IMR-90 (cell line): ENCODE data around the gene TGFBRAP1. TPM values are rescaled to one million over a fixed set of nuclear protein-coding genes. Genes with fewer than 3 reads are reported as not detected.

Experiments
- ATAC-seq: fragments of 200-7000 bp; cut with Tn5 transposase; 2 replicates; pipeline ENCODE4 v1.9.1; 2020; ENCODE audit warnings: low read depth, mild to moderate bottlenecking, moderate library complexity
- BruUV-seq: library from RNA; stranded (reverse); fragments of 400-500 nt; replicated peaks from 2 replicates; lab custom pipeline; 2021; lab: Mats Ljungman, UMichigan
- CTCF ChIA-PET: fragments of 300-600 bp; formaldehyde crosslinking; extraction: SDS; loops from one replicate; lab custom pipeline; 2021; ENCODE audit warnings: antibody characterized with exemption; lab: Yijun Ruan, JAX
- POLR2A ChIA-PET: fragments of 300-600 bp; sonication (Branson Sonifier 250); formaldehyde crosslinking; loops from one replicate; lab custom pipeline; 2022; ENCODE audit warnings: antibody characterized with exemption; ENCODE audit not compliant: unreplicated experiment; lab: Charles Lee
- DNase-seq: peaks from one replicate; pipeline ENCODE4 v3.0.0; 2013
- H2AFZ ChIP-seq: replicated peaks from 2 replicates; pipeline ENCODE3; 2013; ENCODE audit warnings: low read length, mild to moderate bottlenecking; ENCODE audit not compliant: poor library complexity
- H2AK5ac ChIP-seq: 2 replicates; pipeline ENCODE4 v1.6.1; 2013; ENCODE audit warnings: low read depth, low read length, inconsistent platforms
- H2AK9ac ChIP-seq: replicated peaks from 2 replicates; pipeline ENCODE3; 2013; ENCODE audit warnings: mild to moderate bottlenecking, low read depth, low read length, moderate library complexity; ENCODE audit not compliant: poor library complexity
- H2BK120ac ChIP-seq: 2 replicates; pipeline ENCODE4 v1.6.1; 2013; ENCODE audit warnings: low read depth, low read length, inconsistent platforms
- H2BK15ac ChIP-seq: 3 replicates; pipeline ENCODE4 v1.6.1; 2013; ENCODE audit warnings: low read depth, low read length, inconsistent platforms
- H2BK20ac ChIP-seq: 2 replicates; pipeline ENCODE4 v1.6.1; 2013; ENCODE audit warnings: low read depth, mild to moderate bottlenecking, inconsistent platforms, low read length, moderate library complexity
- H2BK5ac ChIP-seq: 2 replicates; pipeline ENCODE4 v1.6.1; 2013; ENCODE audit warnings: mild to moderate bottlenecking, low read depth, low read length, inconsistent platforms; ENCODE audit not compliant: poor library complexity, severe bottlenecking
- H3K14ac ChIP-seq: replicated peaks from 2 replicates; pipeline ENCODE4 v1.6.1; 2013; ENCODE audit warnings: low read depth, low read length, inconsistent platforms
- H3K18ac ChIP-seq: 2 replicates; pipeline ENCODE4 v1.6.1; 2013; ENCODE audit warnings: low read depth, low read length, control low read depth
- H3K23ac ChIP-seq: 2 replicates; pipeline ENCODE4 v1.6.1; 2013; ENCODE audit warnings: low read depth, low read length, inconsistent platforms
- H3K27ac ChIP-seq: 2 replicates; pipeline ENCODE4 v1.5.1; 2013; ENCODE audit warnings: mild to moderate bottlenecking, control low read depth, low read length; ENCODE audit not compliant: insufficient read depth
- H3K27me3 ChIP-seq: 2 replicates; pipeline ENCODE4 v1.6.1; 2013; ENCODE audit warnings: low read length; ENCODE audit not compliant: control insufficient read depth, insufficient read depth
- H3K36me3 ChIP-seq: 2 replicates; pipeline ENCODE4 v1.6.1; 2013; ENCODE audit warnings: low read length, mixed read lengths; ENCODE audit not compliant: control insufficient read depth, insufficient read depth
- H3K4ac ChIP-seq: 2 replicates; pipeline ENCODE4 v1.6.1; 2013; ENCODE audit warnings: low read depth, low read length, inconsistent platforms
- H3K4me1 ChIP-seq: 2 replicates; pipeline ENCODE4 v1.6.1; 2013; ENCODE audit warnings: low read length, mixed read lengths; ENCODE audit not compliant: control insufficient read depth, insufficient read depth
- H3K4me2 ChIP-seq: 2 replicates; pipeline ENCODE4 v1.6.1; 2013; ENCODE audit warnings: low read depth, mild to moderate bottlenecking, control low read depth, low read length, moderate library complexity
- H3K4me3 ChIP-seq: 2 replicates; pipeline ENCODE4 v1.5.1; 2013; ENCODE audit warnings: low read depth, mild to moderate bottlenecking, control low read depth, low read length, moderate library complexity; ENCODE audit not compliant: insufficient read depth
- H3K56ac ChIP-seq: 2 replicates; pipeline ENCODE4 v1.6.1; 2013; ENCODE audit warnings: low read length, inconsistent platforms; ENCODE audit not compliant: insufficient read depth; ENCODE audit errors: extremely low read depth
- H3K79me1 ChIP-seq, 2 experiments: 2 replicates each; pipeline ENCODE4 v1.6.1; 2013; ENCODE audit warnings: low read length in 2 of 2, inconsistent platforms in 1 of 2, low read depth in 1 of 2
- H3K9ac ChIP-seq: 2 replicates; pipeline ENCODE4 v1.6.1; 2013; ENCODE audit warnings: low read depth, low read length, control low read depth
- H3K9me1 ChIP-seq: 2 replicates; pipeline ENCODE4 v1.6.1; 2013; ENCODE audit warnings: low read length, inconsistent platforms; ENCODE audit not compliant: insufficient read depth
- H3K9me3 ChIP-seq: 2 replicates; pipeline ENCODE4 v1.6.1; 2013; ENCODE audit warnings: low read length; ENCODE audit not compliant: control insufficient read depth, insufficient read depth
- H4K20me1 ChIP-seq: 2 replicates; pipeline ENCODE4 v1.6.1; 2013; ENCODE audit warnings: low read length, inconsistent platforms; ENCODE audit not compliant: insufficient read depth
- H4K5ac ChIP-seq: 2 replicates; pipeline ENCODE4 v1.6.1; 2013; ENCODE audit warnings: mild to moderate bottlenecking, low read depth, low read length, control low read depth
- H4K8ac ChIP-seq, 2 experiments: 2 replicates each; pipeline ENCODE4 v1.6.1; 2013; ENCODE audit warnings: low read depth in 2 of 2, low read length in 2 of 2, control low read depth in 1 of 2, inconsistent platforms in 1 of 2
- H4K91ac ChIP-seq: 2 replicates; pipeline ENCODE4 v1.6.1; 2013; ENCODE audit warnings: low read depth, low read length, inconsistent platforms; ENCODE audit not compliant: insufficient read depth
- BHLHE40 ChIP-seq: fragments of 150-350 bp; IDR thresholded peaks from 2 replicates; pipeline ENCODE4 v1.6.1; 2016; ENCODE audit warnings: mild to moderate bottlenecking, low read depth, low read length
- CEBPB ChIP-seq: IDR thresholded peaks from 2 replicates; pipeline ENCODE4 v1.6.1; 2012; ENCODE audit warnings: low read depth, low read length, improper control_type of control experiment
- CHD1 ChIP-seq: IDR thresholded peaks from 2 replicates; pipeline ENCODE4 v1.6.1; 2012; ENCODE audit warnings: low read depth, low read length, improper control_type of control experiment
- ELK1 ChIP-seq: fragments of 150-350 bp; IDR thresholded peaks from 2 replicates; pipeline ENCODE4 v1.6.1; 2016; ENCODE audit warnings: low read depth, mild to moderate bottlenecking, low read length, moderate library complexity, borderline replicate concordance
- FOS ChIP-seq: fragments of 150-350 bp; IDR thresholded peaks from 2 replicates; pipeline ENCODE4 v1.6.1; 2016; ENCODE audit warnings: low read depth, low read length
- MAFK ChIP-seq: IDR thresholded peaks from 2 replicates; pipeline ENCODE4 v1.6.1; 2012; ENCODE audit warnings: low read depth, low read length, improper control_type of control experiment
- MAZ ChIP-seq: IDR thresholded peaks from 2 replicates; pipeline ENCODE4 v1.6.1; 2012; ENCODE audit warnings: low read depth, mild to moderate bottlenecking, low read length, improper control_type of control experiment, moderate library complexity, borderline replicate concordance
- MXI1 ChIP-seq: IDR thresholded peaks from 2 replicates; pipeline ENCODE4 v1.6.1; 2012; ENCODE audit warnings: low read depth, mild to moderate bottlenecking, low read length, moderate library complexity, borderline replicate concordance
- NFE2L2 ChIP-seq: fragments of 150-350 bp; IDR thresholded peaks from 2 replicates; pipeline ENCODE4 v1.6.1; 2016; ENCODE audit warnings: low read depth, mild to moderate bottlenecking, low read length
- POLR2A ChIP-seq: IDR thresholded peaks from 2 replicates; pipeline ENCODE4 v1.6.1; 2012; ENCODE audit warnings: mild to moderate bottlenecking, low read depth, low read length
- RAD21 ChIP-seq: IDR thresholded peaks from 2 replicates; pipeline ENCODE4 v1.6.1; 2012; ENCODE audit warnings: low read length, improper control_type of control experiment
- RCOR1 ChIP-seq: IDR thresholded peaks from 2 replicates; pipeline ENCODE4 v1.6.1; 2012; ENCODE audit warnings: mild to moderate bottlenecking, low read length, improper control_type of control experiment; ENCODE audit not compliant: insufficient replicate concordance
- RFX5 ChIP-seq: IDR thresholded peaks from 2 replicates; pipeline ENCODE4 v1.8.0; 2012; ENCODE audit warnings: low read depth, mild to moderate bottlenecking, low read length, moderate library complexity
- SMC3 ChIP-seq: fragments of 150-350 bp; IDR thresholded peaks from 2 replicates; pipeline ENCODE4 v1.6.1; 2016; ENCODE audit warnings: low read depth, mild to moderate bottlenecking, antibody characterized with exemption, low read length, moderate library complexity
- WGBS, 2 experiments: methylation state at CpG; one replicate each; pipeline versions ENCODE4 v1.1.5 to v1.1.7; 2013; ENCODE audit warnings: missing lambda C conversion rate in 2 of 2; ENCODE audit not compliant: insufficient read length in 1 of 2; ENCODE audit errors: extremely low coverage in 2 of 2; 5-methylcytosine and 5-hydroxymethylcytosine counted together
- dilution Hi-C: fragments of 300-500 bp; cut with HindIII; formaldehyde crosslinking; loops from one replicate; pipeline ENCODE4 v1.14.3; 2018; ENCODE audit warnings: low sequenced_read_pairs; ENCODE audit not compliant: unreplicated experiment
- in situ Hi-C: fragments of 300-500 bp; cut with MboI; formaldehyde crosslinking; loops from 3 replicates; pipeline ENCODE4 v1.14.3; 2019; ENCODE audit warnings: low sequenced_read_pairs, inconsistent platforms, mixed read lengths
- intact Hi-C: fragments of 100-400 bp; cut with micrococcal nuclease; formaldehyde crosslinking; loops from 2 replicates; pipeline ENCODE4 v1.10.0; 2022
- polyA plus RNA-seq, 3 experiments: library from polyadenylated mRNA; depleted of rRNA; stranded (reverse); fragments of >200 nt; gene quantifications; 2 replicates each; pipeline ENCODE4 v1.2.3, GENCODE V29; 2012; ENCODE audit warnings: low replicate concordance in 1 of 3
- total RNA-seq: library from RNA; depleted of rRNA; stranded (reverse); fragments of >200 nt; gene quantifications from 2 replicates; pipeline ENCODE4 v1.2.3, GENCODE V29; 2012
- TF ChIP-seq, protein P1 (sequence below): fragments of 150-350 bp; IDR thresholded peaks from 2 replicates; pipeline ENCODE4 v1.6.1; 2017; ENCODE audit warnings: mild to moderate bottlenecking, antibody characterized with exemption, low read length, low read depth
- TF ChIP-seq, protein P2 (sequence below): conservative IDR thresholded peaks from 2 replicates; pipeline ENCODE4 v1.5.1; 2012; ENCODE audit warnings: mild to moderate bottlenecking, low read depth, low read length, improper control_type of control experiment

The TGFBRAP1 gene
- total and polyA plus RNA-seq, 2 of the 4 experiments (the other 2 are of a cell fraction) = 7.2 to 10.4 TPM

GRCh38 chr2:105279126-105279525, 50.4 kb downstream of the TGFBRAP1 start:
- Histone ChIP-seq H3K27ac (no peak overlapping the region), H2AFZ (no peak overlapping the region), H2BK15ac (no peak overlapping the region), H2BK5ac (no peak overlapping the region), H4K8ac (no peak overlapping the region), H4K5ac (no peak overlapping the region), H2AK9ac (no peak overlapping the region), H3K4me1 (no peaks in the 10 kb centered on the region), H3K27me3 (no peaks in the 10 kb centered on the region), H3K9ac (no peak overlapping the region), H3K4me3 (no peak overlapping the region), H3K4ac (no peak overlapping the region), H2BK20ac (no peak overlapping the region), H3K18ac (no peak overlapping the region), H2BK120ac (no peak overlapping the region), H4K91ac (no peak overlapping the region), H3K36me3 (peaks cover 41% of the 10 kb centered on the region), H4K20me1 (no peaks in the 10 kb centered on the region; the same call in 1 of the 2 replicates), H3K79me1 (peaks cover 0 to 3% of the 10 kb centered on the region in 2 experiments; a peak in 2 of 4 replicates), H3K9me3 (no peaks in the 10 kb centered on the region), H3K56ac (no peak overlapping the region), H2AK5ac (no peak overlapping the region), H3K9me1 (peaks cover 8% of the 10 kb centered on the region; the same call in 1 of the 2 replicates), H3K14ac (no peak overlapping the region), H3K23ac (no peak overlapping the region), H3K4me2 (no peak overlapping the region)
- DNase-seq (no peak), ATAC-seq (no peak)
- CTCF ChIA-PET = interaction anchor here (0.7 kb wide), 1 partner anchor 59 kb away, joined by 4 read pairs; no protein-coding TSS in a partner anchor
- intact Hi-C loops (no loop called here), in situ Hi-C loops (no loop called here), dilution Hi-C loops (no loop called here)
- no TSS peak for BruUV-seq
- WGBS, 2 experiments = no CpG with 5 or more reads among the region's 1 CpG
- TF ChIP-seq, protein P1, sequence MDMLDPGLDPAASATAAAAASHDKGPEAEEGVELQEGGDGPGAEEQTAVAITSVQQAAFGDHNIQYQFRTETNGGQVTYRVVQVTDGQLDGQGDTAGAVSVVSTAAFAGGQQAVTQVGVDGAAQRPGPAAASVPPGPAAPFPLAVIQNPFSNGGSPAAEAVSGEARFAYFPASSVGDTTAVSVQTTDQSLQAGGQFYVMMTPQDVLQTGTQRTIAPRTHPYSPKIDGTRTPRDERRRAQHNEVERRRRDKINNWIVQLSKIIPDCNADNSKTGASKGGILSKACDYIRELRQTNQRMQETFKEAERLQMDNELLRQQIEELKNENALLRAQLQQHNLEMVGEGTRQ = no peak
- TF ChIP-seq RAD21 = no peak
- TF ChIP-seq RCOR1 = no peak
- TF ChIP-seq CHD1 = no peak
- TF ChIP-seq BHLHE40 = no peak
- TF ChIP-seq MAZ = no peak
- no peak for TF ChIP-seq SMC3
- TF ChIP-seq NFE2L2 = no peak
- TF ChIP-seq MXI1 = no peak
- TF ChIP-seq FOS = no peak
- no peak for TF ChIP-seq MAFK
- no peak for TF ChIP-seq ELK1
- no peak for TF ChIP-seq CEBPB
- TF ChIP-seq, protein P2, sequence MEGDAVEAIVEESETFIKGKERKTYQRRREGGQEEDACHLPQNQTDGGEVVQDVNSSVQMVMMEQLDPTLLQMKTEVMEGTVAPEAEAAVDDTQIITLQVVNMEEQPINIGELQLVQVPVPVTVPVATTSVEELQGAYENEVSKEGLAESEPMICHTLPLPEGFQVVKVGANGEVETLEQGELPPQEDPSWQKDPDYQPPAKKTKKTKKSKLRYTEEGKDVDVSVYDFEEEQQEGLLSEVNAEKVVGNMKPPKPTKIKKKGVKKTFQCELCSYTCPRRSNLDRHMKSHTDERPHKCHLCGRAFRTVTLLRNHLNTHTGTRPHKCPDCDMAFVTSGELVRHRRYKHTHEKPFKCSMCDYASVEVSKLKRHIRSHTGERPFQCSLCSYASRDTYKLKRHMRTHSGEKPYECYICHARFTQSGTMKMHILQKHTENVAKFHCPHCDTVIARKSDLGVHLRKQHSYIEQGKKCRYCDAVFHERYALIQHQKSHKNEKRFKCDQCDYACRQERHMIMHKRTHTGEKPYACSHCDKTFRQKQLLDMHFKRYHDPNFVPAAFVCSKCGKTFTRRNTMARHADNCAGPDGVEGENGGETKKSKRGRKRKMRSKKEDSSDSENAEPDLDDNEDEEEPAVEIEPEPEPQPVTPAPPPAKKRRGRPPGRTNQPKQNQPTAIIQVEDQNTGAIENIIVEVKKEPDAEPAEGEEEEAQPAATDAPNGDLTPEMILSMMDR = no peak
- no peak for TF ChIP-seq POLR2A
- no peak for TF ChIP-seq RFX5
- POLR2A ChIA-PET = no interaction called here
